Tibial artery (tissue), 4 donors: ENCODE data around the gene PNKP.

Experiments used
- DNase-seq, 2 donors: peaks; one replicate each; pipeline ENCODE4 v3.0.0-alpha.2; 2019
- H3K27ac ChIP-seq, 2 donors: fragments of 200-600 bp; sonication (generic) in 1 of 2; 1 replicate in 1 of 2; 2 replicates in 1 of 2; pipeline ENCODE4 v1.5.1; 2018 to 2019; ENCODE audit warnings: mild to moderate bottlenecking in 1 of 2
- H3K27me3 ChIP-seq, 2 donors: fragments of 200-600 bp; sonication (generic) in 1 of 2; one replicate each; pipeline versions ENCODE4 v1.5.1 to v1.6.0; 2016 to 2019
- H3K36me3 ChIP-seq, 3 donors: fragments of 200-600 bp; sonication (generic) in 2 of 3; one replicate each; pipeline ENCODE4 v1.5.1; 2016 to 2019; ENCODE audit warnings: mild to moderate bottlenecking in 2 of 3
- H3K4me1 ChIP-seq, 4 donors: fragments of 200-600 bp; sonication (generic) in 2 of 4; 1 replicate in 3 of 4; 2 replicates in 1 of 4; pipeline ENCODE4 v1.5.1; 2016 to 2019
- H3K4me3 ChIP-seq, 2 donors: fragments of 200-600 bp; sonication (generic) in 1 of 2; 1 replicate in 1 of 2; 2 replicates in 1 of 2; pipeline ENCODE4 v1.5.1; 2018 to 2019; ENCODE audit warnings: mild to moderate bottlenecking in 2 of 2
- H3K9me3 ChIP-seq, 3 donors: fragments of 200-600 bp; sonication (generic) in 1 of 3; one replicate each; pipeline ENCODE4 v1.5.1; 2016 to 2019
- intact Hi-C: fragments of 100-400 bp; cut with DNase I; formaldehyde crosslinking; loops from one replicate; pipeline ENCODE4 v1.15.0; 2023; ENCODE audit warnings: low total_unique reads
- TF ChIP-seq, protein P1 (sequence below), 2 experiments: fragments of 200-600 bp in 1 of 2; fragments of 450-650 bp in 1 of 2; IDR thresholded peaks; one replicate each; pipeline ENCODE4 v1.5.1; 2017 to 2019; ENCODE audit warnings: antibody characterized with exemption in 2 of 2, mild to moderate bottlenecking in 1 of 2, moderate library complexity in 1 of 2

Gene PNKP

DNA sequence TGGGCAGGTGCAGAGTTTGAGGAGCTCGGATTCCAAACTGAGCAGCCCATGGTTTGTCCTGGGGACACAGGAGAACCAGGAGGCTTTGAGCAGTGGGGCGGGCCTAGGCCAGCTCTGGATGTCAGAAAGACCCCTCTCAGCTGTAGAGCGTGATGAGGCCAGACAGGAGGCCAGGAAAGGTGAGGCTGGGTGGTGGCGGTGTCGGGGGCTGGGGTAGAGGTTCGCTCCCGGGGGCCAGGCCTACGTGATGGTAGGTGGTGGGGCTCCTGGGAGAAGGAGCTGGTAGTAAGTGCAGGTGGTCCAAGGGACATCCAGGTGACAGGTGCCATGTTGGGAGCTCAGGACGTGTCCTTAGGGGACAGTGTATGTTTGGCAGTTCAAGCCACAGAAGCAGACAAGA is 30.0 kb downstream of the PNKP start:
- intact Hi-C loops: loop anchor here (5.0 kb wide), 1 partner anchor 320 kb away; no protein-coding TSS in a partner anchor
- Histone ChIP-seq H3K9me3 (no peaks in the 10 kb centered on the region), H3K27me3 (no peaks in the 10 kb centered on the region), H3K4me1 (no peaks in the 10 kb centered on the region), H3K27ac (no peak overlapping the region), H3K4me3 (no peak overlapping the region), H3K36me3 (peaks cover 64 to 86% (median 77%) of the 10 kb centered on the region in 3 donors)
- DNase-seq: no peak
- TF ChIP-seq, protein P1, sequence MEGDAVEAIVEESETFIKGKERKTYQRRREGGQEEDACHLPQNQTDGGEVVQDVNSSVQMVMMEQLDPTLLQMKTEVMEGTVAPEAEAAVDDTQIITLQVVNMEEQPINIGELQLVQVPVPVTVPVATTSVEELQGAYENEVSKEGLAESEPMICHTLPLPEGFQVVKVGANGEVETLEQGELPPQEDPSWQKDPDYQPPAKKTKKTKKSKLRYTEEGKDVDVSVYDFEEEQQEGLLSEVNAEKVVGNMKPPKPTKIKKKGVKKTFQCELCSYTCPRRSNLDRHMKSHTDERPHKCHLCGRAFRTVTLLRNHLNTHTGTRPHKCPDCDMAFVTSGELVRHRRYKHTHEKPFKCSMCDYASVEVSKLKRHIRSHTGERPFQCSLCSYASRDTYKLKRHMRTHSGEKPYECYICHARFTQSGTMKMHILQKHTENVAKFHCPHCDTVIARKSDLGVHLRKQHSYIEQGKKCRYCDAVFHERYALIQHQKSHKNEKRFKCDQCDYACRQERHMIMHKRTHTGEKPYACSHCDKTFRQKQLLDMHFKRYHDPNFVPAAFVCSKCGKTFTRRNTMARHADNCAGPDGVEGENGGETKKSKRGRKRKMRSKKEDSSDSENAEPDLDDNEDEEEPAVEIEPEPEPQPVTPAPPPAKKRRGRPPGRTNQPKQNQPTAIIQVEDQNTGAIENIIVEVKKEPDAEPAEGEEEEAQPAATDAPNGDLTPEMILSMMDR (IDR thresholded peaks at IDR 0.05): no peak

DNA sequence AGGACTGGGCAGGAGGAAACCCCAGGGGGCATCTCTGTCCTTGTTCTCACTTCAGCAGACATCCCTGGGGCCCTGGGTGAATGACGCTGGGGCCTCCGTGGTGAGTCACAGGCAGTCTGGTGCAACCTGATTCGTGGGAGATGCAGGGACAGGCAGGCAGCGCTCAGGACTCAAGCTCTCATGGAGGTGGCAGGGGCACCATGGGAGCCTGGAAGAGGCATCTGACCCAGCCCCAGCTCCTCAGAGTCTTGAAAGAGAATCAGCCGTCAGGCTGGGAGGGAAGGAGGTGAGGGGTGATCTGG is 30.4 kb downstream of the PNKP start:
- TF ChIP-seq, protein P1 (IDR thresholded peaks at IDR 0.05): no peak
- peaks cover 69 to 90% (median 81%) of the 10 kb centered on the region in 3 donors for H3K36me3 ChIP-seq
- no peaks in the 10 kb centered on the region for H3K9me3 ChIP-seq

DNA sequence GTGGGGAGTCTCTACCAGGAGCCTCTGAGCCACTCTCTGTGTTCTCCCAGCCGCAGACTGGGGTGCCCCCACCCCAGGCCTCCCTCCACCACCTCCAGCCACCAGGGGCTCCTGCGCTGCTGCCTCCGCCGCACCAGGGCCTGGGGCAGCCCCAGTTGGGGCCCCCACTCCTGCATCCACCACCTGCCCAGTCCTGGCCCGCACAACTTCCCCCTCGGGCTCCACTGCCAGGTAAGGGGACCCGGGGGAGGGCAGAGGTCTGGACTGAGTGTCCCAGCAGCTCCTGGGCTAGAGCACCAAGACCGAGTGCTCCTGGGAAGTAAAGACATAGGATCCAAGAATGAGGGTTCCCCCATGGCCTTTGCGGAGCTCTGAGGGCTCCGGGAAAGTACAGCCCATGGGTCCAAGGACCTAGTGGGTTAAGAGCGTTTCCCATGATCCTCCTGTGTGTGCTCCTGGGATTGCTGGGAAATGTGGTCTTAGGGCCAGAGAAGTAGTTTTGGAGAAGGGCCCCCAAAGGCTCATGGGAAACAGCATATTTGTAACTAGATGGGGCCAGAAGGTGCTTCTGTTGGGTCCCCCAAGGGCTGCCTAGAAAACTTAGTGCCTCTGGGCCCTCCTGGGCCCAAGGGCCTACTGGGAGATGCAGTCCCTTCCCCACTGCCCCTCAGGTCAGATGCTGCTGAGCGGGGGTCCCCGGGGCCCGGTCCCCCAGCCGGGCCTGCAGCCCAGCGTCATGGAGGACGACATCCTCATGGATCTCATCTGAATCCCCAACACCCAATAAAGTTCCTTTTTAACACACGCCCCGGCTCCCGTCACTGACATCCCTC is 31.0 kb downstream of the PNKP start:
- no peak overlapping the region for H3K27ac ChIP-seq
- H3K4me3 ChIP-seq: no peak overlapping the region
- intact Hi-C loops: loop anchor here (5.0 kb wide), 1 partner anchor 321 kb away; no protein-coding TSS in a partner anchor
- H3K36me3 ChIP-seq: peaks cover 74 to 96% (median 87%) of the 10 kb centered on the region in 3 donors
- TF ChIP-seq, protein P1 (IDR thresholded peaks at IDR 0.05): no peak
- no peaks in the 10 kb centered on the region for H3K27me3 ChIP-seq
- H3K9me3 ChIP-seq: no peaks in the 10 kb centered on the region
- no peak for DNase-seq
- no peaks in the 10 kb centered on the region for H3K4me1 ChIP-seq

More for the DNA sequence above, 30.4 kb downstream of the PNKP start:
- DNase-seq: no peak
- Histone ChIP-seq H3K4me3 (no peak overlapping the region), H3K4me1 (no peaks in the 10 kb centered on the region), H3K27ac (no peak overlapping the region), H3K27me3 (no peaks in the 10 kb centered on the region)
- intact Hi-C loops: loop anchor here (5.0 kb wide), 1 partner anchor 320 kb away; no protein-coding TSS in a partner anchor

DNA sequence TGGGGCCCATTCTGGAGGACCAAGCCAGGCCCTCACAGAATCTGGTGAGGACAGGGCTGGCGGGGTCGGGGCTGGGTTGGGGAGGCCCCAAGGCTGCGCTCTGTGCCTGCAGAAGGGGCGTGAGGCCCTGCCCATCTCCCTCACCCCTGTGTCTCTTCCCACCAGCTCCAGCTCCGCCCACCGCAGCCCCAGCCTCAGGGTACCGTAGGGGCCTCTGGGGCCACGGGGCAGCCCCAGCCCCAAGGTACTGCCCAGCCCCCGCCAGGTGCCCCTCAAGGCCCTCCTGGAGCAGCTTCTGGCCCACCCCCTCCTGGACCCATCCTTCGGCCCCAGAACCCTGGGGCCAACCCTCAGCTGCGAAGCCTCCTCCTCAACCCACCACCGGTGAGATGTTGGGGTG is 31.8 kb downstream of the PNKP start:
- DNase-seq: no peak
- Histone ChIP-seq H3K4me1 (no peaks in the 10 kb centered on the region), H3K36me3 (peaks cover 83 to 97% (median 92%) of the 10 kb centered on the region in 3 donors), H3K27ac (no peak overlapping the region), H3K4me3 (no peak overlapping the region), H3K9me3 (no peaks in the 10 kb centered on the region), H3K27me3 (no peaks in the 10 kb centered on the region)
- intact Hi-C loops: loop anchor here (5.0 kb wide), 1 partner anchor 322 kb away; no protein-coding TSS in a partner anchor
- TF ChIP-seq, protein P1 (IDR thresholded peaks at IDR 0.05): no peak

DNA sequence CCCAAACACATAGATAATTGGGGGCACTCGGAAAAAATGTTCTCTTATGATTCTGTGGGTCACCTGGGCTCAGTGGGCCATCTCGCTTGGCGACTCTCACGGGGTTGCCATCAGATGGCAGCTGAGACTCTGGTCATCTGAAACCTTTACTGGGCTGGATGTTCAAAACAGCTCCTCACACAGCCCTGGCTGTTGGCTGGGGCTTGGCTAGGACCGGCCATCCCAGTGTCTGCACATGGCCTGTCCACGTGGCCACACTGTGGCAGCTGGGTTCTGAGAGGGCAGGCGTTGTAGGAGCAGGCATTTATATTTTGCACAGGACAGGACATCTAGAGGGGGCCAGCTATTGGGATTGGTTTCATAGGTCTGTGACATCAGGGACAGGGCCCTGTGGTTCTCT is 33.8 kb downstream of the PNKP start:
- DNase-seq: no peak
- Histone ChIP-seq H3K36me3 (peaks cover 70 to 100% (median 96%) of the 10 kb centered on the region in 3 donors), H3K4me3 (no peak overlapping the region)

More for the DNA sequence above, 33.8 kb downstream of the PNKP start:
- Histone ChIP-seq H3K4me1 (no peaks in the 10 kb centered on the region), H3K9me3 (no peaks in the 10 kb centered on the region), H3K27ac (no peak overlapping the region), H3K27me3 (no peaks in the 10 kb centered on the region)
- TF ChIP-seq, protein P1 (IDR thresholded peaks at IDR 0.05): no peak
- intact Hi-C loops: no loop called here
